Stimulated activated CD4-positive, alpha-beta T cell treated with anti-CD3 and anti-CD28 coated beads, Interleukin-12 subunit alpha, Interleukin-12 subunit beta, amount 100 ng/mL, for 24 hours (primary cell): ENCODE data around the gene POU2F1.

Experiments used
- DNase-seq, 2 experiments: peaks; one replicate each; pipeline ENCODE4 v3.0.0-alpha.2; 2020; ENCODE audit warnings: low read depth in 2 of 2

Gene POU2F1

DNA sequence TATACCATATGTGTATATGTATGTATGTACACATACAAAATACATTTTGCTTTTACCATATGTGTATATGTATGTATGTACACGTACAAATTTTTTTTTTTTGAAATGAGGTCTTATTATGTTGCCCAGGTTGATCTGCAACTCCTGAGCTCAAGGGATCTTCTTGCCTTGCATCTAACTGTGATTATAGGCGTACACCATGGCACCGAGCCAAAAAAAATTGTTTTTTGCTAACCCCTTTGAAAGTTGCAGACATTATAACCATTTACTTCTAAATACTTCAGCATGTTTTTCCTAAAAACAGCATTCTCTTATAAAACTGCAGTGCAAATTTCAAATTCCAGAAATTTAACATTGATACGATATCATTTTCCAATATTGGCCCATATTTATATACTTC, 147.0 kb downstream of the POU2F1 start:
- no peak for DNase-seq

DNA sequence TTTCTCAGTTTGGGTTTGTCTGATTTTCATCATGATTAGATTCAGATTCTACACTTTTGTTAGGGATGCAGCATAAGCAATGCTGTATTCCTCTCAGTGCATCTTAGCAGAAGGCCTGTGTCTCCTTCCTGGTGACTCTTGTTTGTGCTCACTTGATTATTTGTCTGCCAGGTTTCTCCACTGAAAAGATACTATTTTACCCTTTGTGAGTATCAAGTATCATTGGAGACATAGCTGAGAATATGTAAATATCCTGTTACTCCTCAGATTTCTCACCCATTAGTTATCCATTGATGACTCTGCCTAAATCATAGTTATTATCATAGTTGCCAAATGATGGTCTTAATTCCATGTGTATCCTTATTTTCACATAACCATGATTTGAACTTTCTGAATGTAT, 148.5 kb downstream of the POU2F1 start:
- DNase-seq: no peak

DNA sequence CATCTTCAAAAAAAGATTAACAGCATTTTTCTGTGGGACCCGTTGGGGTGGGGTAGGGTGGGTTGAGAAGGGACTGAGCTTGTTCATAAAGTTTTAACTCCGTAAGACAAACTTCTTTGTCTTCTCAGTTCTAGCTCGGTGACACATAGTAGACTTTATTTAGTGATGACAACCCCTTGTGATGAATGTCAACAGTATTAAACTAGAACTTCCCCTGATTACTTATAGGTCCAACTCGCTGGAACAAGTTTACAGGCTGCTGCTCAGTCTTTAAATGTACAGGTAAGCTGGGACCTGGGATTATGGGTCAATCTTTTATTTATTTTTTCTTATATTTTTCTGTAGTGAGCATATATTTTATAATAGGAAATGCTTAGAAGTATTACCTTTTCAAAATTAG, 149.2 kb downstream of the POU2F1 start:
- no peak for DNase-seq

DNA sequence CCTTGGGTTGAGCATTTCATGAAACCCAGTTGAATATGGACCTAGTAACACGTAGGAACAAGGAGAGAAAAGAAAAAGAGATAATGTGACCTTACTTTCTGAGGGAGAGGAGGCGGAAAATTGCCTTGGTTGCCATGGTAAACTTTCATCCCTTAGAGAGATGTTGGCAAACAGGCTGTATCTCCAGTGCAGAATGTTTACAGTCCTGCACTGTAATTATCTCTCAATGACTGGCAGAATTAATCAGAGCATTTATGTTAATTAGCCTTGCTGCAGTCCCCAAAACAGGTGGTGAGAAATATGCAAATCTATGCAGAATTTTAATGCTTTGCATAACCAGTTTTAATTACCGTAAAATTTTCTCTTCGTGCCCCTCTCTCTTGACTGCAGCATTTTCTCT, 150.3 kb downstream of the POU2F1 start:
- DNase-seq: no peak

DNA sequence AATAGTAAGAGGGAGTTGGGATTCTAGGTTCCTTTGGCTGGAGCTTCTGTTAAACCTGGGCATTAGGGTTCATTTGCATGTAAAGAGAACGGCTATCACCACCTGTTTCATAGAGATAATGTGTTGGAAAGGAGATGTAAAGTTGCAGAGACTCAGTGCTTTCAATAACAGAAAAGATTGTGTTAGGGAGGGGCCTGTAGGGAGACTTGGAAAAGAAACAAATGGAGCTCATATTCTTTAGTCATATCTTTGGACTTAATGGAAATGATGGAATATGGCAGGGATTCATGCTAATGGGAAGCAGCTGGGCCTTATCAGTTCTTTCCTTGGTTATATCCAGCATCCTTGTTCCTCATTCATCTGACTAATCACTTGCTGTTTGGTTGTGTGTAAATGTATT, 152.7 kb downstream of the POU2F1 start:
- no peak for DNase-seq

DNA sequence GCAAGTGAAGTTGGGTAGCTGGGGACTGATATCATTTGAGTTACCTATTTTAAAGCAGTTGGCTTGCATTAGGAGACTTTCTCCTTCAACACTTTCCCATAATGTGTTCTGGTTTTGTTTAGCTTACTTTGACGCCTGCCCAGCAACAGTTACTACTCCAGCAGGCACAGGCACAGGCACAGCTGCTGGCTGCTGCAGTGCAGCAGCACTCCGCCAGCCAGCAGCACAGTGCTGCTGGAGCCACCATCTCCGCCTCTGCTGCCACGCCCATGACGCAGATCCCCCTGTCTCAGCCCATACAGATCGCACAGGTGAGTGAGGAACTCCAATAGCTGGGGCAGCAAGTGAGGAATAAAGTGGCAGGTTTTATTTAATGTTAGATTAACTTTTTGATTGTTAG, 153.3 kb downstream of the POU2F1 start:
- no peak for DNase-seq

DNA sequence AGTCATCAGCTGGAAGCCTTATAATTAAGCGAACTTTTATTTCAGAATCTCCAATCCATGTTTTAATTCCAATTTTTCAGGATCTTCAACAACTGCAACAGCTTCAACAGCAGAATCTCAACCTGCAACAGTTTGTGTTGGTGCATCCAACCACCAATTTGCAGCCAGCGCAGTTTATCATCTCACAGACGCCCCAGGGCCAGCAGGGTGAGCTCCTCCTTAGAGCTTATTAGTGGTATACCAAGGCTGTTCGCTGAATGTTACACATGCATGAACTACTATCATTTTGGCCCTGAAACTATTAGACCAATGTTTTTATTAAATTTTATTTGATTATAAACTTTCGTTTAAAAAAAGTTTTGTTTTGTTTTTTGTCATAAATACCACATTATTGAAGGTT, 155.3 kb downstream of the POU2F1 start:
- no peak for DNase-seq

DNA sequence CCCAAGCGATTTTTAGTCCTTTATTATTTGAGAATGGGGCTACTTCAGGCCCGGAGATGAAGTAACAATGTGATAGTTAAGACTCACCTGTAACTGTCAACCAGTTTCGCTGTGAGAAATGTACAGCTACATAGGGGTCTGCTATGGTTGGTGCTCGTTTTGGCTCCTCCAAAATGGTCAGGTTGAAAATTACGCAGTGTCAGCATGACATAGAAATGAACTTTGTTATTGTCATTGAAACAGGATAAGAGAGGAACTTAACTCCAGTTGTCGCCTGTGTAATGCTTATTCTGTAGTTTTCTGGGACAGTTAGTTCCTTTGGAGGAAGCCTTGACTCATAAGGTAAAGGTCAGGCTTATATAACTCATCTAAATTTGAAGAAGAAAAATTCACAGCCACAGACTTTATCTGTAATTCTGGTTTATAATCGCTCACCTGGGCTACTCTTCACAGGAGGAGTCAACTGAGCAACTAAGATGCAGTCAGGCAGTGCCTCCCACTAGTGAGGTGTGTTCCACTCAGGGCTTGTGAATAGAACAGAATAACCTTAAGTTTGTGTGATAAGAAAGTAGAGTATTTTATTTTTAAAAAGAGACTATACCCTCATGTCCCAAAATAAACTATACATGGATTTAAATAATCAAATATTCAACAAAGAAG, 166.7 kb downstream of the POU2F1 start:
- no peak for DNase-seq

DNA sequence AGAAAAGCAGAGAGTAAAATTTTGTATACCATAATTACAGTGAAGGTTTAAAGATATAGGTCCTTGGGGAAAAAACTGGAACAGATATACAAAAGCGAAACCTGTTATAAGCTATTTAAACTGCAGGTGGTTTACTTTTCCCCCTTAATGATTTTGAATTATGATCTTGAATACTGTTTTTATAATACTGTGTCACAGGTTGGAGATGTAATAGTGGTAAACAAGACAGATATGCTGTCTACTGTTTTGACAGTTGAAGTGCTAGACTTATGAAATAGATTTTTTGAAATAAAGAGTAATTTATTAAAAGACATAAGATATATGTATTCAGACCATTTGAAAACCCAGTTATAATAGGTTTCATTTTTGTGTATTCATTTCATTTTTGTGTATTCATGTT, 168.3 kb downstream of the POU2F1 start:
- DNase-seq: no peak

DNA sequence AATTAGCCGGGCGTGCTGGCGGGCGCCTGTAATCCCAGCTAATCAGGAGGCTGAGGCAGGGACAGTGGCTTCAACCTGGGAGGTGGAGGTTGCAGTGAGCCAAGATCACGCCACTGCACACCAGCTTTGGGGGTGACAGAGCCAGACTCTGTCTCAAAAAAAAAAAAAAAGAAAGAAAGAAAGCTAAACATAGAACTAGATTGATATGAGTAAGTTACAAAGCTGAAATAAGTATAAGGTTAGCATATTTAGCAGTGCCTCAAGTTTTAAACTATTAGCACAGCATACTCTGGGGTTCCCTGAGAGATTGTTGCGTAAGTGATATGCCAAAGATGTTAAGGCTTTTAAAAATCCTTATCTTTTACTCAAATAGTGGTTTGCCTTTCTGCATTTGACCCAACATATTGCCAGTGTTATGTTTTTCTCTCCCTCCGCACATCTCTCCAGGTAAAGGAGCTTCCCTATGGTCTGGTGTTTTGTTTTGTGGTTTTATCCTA, 171.6 kb downstream of the POU2F1 start:
- no peak for DNase-seq

DNA sequence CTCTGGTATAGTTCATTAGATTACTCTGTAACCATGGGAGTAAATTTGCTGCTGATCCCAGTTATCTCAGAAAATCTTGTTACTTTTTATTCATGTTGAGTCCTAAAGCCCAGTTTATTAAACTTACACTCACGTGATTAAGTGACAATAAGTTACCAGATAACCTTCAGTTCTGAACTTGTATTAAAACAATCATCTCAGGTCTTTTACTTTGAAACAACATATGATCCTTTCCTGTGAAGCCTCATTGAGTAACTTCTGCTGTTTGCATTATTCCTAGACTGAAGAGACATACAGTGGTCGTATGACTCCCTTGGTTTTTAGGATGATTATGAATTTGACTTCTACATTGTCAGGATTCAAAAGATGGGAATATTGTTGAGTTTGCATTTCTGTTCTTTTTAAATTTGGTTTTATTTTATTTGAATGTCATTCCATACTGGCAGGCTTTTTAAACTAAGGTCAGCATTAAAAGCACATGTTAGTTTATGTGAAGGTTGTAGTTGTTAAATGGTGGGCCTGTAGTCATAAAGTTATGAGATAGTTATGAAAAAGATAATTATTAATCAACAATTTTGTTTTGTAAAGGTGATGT, 179.8 kb downstream of the POU2F1 start:
- DNase-seq: no peak

DNA sequence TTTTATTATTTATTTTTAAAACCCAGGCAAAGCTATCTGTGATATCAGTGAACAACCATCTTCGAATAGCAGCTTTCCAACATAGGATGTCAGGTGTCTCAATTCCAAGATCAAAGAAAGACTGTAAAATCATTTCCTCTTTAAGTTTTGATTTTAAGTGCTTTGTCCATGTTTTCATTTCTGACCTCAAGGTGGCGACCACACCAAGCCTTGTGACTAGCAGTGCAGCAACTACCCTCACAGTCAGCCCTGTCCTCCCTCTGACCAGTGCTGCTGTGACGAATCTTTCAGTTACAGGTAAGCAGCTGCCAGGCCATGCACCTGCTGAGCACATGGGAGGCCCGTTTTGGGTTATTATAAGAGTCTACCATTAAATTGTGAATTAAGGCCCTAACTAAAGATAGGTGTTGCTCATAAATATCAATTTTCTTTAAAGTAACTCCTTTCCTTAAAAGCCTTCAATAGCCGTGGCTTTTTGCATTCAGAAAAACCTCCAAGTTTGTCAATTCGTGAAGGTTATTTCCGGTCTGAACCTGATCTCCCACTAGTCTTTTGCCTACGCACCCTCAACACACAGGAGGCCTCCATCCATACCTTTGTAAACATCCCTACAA, 180.7 kb downstream of the POU2F1 start:
- DNase-seq: peak; percentile 5 to 14

DNA sequence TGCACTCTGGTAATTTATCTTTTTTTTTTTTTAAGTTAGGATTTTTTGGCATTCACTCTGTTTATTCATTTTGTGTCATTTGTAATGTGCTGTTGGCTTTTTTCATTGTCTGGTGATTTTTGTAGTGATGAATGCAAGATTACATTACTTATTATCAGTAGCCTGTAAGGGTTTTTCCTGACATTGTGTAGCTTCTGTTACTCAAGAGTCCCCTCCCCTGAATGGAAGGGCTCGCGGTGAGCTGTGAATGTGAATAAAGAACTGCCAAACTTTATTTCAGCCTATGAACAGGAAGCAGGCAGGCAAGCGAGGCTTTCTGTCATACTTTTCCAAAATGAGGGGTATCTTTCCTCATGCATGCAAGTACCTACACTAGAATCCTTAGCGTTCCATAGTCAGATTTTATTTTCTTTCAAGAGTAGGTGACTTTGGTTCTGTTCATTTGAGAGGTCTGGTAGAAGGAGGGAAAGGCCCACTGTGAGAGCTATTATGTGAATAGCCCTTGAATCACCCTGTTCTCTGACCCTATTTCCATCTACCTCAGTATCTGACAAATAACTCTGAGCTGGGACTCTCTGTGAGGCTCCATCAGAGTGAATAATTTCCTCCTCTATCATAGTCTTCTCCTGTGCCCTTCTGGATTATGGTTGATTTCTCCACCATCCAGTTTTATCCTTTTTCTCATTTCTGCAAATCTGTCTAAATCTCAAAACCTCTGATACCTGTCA, 183.6 kb downstream of the POU2F1 start:
- DNase-seq: no peak

DNA sequence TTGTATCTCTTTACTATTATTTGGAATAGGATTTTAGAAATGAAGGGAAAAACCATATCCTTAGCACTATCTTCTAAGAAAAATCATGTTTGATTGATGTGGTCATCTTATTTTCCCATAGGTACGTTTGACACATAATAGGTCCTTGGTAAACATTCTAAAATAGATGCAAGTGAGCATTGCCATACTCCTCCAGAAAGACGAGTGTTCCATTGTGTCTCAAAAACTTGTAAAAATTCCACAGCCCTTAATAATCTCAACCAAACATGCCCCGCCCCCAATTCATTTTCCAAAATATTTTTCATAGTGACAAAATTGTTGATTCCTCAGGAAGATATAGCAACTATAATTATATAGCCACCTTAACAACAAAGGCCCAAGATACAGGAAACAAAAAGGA, 184.2 kb downstream of the POU2F1 start:
- no peak for DNase-seq

DNA sequence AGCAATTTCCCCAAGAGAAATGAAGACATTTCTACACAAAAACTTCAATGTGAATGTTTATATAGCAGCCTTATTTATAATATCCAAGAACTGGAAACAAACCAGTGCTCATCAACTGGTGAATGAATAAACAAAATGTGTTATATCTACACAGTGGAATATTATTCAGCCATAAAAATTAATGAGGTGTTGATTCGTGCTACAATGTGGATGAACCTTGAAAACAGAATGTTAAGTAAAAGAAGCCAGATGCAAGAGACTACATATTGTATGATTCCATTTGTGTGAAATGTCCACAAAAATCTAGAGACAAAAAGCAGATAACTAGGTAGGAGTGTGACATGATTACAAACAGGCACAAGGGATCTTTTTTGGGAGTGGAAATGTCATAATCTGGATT, 187.7 kb downstream of the POU2F1 start:
- no peak for DNase-seq

DNA sequence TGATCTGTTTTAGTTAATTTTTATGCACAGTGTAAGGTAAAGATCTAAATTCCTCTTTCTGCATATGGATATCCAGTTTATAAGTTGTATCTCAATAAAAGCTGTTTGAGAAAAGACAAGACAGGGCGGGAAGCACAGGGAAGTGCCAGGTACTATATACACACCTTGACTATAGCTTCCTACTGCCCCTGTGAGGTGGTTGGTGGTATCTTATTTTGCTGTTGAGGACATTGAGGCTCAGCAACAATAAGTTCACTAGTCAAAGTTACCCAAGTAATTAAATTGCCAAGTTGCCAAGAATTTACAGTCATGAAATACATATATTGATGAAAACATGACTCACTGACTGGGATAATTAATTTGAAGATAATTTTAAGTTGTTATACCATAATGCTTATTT, 188.5 kb downstream of the POU2F1 start:
- no peak for DNase-seq

DNA sequence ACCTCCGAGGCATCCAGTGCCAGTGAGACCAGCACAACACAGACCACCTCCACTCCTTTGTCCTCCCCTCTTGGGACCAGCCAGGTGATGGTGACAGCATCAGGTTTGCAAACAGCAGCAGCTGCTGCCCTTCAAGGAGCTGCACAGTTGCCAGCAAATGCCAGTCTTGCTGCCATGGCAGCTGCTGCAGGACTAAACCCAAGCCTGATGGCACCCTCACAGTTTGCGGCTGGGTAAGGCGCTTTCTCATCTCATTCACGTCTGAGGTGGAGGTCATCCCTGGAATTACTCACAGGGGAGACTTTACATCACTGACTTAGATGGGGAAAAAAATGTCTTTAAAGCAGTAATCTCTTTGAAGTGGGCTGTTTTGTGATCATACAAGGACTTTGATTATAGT, 191.4 kb downstream of the POU2F1 start:
- DNase-seq: no peak

DNA sequence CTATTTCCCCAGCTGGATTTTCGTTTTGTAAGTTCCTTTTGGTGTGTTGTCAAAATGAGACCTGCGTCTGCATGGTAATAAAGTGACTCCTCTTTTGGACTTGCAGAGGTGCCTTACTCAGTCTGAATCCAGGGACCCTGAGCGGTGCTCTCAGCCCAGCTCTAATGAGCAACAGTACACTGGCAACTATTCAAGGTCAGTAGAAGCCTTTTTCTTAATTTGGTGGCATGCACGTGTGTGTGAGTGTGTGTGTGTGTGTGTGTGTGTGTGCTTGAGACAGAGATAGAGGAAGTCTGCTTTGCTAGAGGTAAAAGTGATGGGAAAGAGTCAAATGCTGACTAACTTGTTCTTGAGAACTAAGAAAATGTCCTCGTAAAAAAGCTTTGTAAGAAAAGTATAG, 192.2 kb downstream of the POU2F1 start:
- DNase-seq: no peak

DNA sequence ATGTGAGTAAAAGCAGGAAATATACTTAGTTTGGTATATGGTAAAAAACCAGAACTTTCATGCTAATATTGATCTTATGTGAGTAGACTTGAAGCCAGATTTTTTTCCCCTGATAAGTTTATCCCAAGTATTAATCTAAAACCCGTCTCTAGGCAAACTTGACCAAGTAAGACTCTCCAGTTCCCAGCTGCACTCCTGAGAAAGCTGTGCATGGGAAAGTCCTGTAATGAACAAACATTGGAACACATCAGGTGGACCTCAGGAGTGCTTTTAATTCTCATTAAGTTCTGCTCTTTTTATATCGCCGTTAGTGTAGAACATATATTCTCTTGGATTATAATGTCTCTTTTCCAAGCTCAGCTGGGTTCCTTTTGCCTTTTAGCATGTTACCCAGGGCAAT, 192.6 kb downstream of the POU2F1 start:
- no peak for DNase-seq

DNA sequence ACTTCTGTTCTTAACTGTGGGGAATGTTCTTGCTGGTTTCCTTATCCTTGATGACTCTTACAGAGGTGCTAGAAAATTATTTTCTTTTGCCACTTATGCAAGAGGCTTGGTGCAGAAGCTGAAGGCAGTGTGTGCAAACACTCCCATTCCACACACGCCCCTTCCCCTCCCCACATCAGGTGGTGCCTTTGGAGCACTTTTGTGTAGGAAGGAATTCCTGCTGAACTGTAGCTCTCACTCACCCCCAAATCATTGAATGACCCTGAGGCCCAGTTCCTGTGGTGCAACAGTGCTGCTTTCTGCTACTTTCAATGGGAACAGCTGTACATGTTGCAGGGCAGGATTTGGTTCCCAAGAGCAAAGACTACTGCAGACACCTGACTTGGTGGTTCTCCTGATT, 195.8 kb downstream of the POU2F1 start:
- DNase-seq: no peak

DNA sequence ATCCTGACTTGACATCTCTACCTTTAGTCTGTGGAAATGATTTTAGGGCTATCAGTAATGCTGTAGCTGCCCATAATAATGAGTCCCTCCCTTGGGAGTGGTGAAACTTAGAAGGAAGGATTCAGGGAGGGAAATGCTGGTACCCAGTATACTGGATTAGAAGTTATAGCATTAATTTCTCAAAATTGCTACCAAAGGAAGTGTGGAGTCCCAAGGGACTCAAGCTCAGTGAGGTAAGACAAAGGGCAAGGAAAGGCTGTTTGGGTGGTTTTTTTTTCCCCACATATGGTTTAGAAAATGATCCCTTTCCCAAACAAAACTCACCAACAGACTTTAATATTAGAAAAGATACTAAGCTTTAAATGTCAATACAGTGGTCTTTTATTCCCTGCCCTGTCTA, 197.7 kb downstream of the POU2F1 start:
- DNase-seq: no peak

DNA sequence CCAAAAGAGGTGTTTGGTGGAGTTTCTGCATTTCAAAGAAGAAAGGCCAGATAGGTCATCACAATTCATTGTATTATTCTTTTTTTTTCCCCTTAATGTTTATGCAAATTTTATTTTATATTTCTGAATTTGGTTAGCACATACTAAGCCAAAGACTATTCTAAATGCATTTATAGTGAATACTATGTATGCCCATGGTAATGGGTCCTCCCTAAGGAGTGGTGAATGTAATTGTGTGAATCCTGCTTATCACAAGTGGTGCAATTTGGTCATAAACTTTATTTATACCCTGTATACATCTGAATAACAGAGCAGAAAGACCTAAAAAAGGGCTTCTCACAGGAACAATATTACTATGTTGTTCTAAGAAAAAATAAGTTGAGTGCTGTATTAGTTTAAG, 198.6 kb downstream of the POU2F1 start:
- no peak for DNase-seq

DNA sequence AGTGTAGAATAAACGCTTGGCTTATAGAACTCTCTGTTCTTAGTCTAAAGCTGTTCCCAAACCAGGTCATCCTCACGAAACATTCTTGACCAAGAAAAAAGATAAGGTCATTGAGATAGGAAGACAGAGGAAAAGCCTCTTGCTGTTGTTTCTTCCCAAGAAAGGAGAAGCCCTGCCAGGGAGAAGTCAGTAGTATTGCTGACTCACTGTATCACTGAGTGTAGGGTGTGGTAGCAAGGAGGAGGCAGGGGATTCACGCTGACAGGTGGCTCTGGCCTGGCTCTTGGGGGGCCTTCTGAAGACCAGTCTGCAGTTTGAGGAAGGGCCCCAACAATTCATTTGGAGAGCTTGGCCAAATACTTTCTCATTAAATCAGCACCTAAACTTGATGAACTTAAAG, 199.8 kb downstream of the POU2F1 start:
- no peak for DNase-seq
